Activated CD8-positive, alpha-beta memory T cell treated with anti-CD3 and anti-CD28 coated beads for 1 hour (primary cell): ENCODE data around the gene MPND.
"Not testable (repeated sequence)": the region's sequence is repeated elsewhere in the genome, so short reads cannot be mapped to it uniquely, and the experiment has no call there.

Source experiments
- DNase-seq, 2 donors: peaks; one replicate each; pipeline ENCODE4 v3.0.0-alpha.2; 2020; ENCODE audit warnings: low read depth in 1 of 2; ENCODE audit errors: extremely low read depth in 1 of 2

The MPND gene

DNA sequence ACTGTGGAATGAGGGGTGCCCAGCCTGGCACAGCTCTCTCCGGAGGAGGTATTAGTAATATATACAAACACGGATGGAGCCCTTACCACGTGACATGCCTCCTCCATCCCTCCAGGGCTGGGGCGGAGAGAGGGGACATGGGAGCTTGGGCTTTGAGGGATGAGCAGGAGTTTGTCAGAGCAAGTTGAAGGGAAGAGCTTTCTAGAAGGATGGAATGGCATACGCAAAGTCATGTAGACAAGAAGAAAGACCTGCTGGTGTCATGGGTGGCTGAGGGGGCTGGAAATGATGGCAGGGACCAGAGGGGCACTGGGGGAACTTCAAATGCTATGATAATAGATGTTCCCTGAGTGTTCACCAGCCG is 2.6 kb downstream of the MPND start:
- no peak for DNase-seq

DNA sequence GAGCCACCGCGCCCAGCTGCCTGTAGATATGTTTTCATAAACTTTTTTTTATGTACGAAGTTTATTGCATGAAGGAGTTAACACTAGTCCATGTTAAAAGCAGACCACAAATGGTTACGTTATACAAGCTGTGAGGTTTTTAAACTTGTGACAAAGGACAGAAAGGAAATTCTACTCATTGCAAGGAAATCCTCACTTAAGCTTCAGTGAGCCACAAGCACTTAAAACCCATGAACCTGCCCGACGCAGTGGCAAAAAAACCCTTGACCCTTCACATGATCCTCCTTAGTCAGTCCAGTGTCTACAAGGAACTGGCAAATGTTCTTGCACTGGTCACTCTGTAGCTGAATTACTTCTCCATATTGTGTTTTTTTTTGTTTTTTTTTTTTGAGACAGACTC is 4.2 kb downstream of the MPND start:
- DNase-seq = no peak

DNA sequence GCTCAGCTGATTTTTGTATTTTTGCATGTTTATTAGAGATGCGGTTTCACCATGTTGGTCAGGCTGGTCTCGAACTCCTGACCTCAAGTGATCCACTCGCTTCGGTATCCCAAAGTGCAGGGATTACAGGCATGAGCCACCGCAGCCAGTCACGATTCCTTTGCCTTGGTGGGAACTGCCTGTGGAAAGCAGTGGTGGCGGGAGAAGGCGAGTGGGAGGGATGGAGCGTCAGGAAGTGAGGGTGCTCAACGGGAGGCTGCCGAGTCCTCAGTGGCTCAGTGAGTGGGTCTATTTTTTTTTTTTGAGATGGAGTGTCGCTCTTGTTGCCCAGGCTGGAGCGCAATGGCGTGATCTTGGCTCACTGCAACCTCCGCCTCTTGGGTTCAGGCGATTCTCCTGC is 5.9 kb downstream of the MPND start:
- DNase-seq = not testable (repeated sequence)

DNA sequence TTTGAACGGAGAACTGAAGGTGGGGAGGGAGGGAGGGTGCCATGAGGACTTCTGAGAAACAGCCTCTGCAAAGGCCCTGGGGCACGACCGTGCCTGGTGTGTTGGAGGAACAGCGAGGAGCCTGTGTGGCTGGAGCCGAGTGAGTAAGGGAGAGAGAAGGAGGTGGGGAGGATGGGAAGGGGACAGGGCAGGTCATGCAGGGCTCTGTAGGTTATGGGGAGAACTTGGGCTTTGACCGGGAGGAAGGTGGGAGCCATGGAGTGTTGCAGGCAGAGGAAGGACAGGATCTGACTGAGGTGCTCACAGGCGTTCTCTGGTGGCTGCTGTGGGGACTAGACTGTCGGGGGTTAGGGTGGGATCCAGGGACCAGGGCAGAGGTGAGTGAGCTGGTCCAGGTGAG is 6.7 kb downstream of the MPND start:
- no peak for DNase-seq

DNA sequence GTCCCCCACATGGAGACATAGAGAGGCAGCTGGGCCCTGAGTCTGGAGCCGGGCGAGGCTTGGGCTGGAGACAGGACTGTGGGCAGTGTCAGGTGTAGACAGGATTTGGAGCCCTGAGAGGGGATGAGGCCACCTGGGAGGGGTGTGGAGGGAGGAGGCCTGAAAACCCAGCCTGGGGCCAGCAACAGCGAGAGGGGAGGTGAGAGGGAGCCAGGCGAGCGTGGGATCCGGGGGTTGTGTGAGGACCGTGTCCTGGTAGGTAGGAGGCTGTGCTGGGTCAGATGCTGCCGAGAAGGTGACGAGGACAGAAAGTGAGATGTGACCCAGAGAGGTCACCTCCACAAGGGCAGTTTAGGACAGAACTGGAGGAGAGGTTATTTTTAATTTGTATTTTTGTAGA is 7.4 kb downstream of the MPND start:
- DNase-seq = no peak

DNA sequence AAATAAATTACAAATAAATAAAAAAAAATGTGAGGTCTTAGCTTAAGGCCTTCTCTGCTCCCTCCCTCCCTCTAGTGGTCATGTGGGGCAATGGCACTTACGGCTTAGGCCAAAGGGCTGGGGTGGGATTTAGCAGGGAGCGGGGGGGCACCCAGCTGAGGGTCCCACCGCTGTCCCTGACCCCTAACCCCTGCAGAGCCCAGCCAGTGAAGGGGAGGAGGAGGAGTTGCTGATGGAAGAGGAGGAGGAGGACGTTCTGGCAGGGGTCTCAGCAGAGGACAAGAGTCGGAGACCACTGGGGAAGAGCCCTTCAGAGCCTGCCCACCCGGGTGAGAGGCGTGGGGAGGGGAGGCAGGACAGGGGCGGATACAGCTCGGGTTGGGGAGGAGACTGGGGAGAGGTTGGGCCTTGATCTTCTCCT is 9.3 kb downstream of the MPND start:
- DNase-seq = peak in 1 of 2 donors; percentile 43

DNA sequence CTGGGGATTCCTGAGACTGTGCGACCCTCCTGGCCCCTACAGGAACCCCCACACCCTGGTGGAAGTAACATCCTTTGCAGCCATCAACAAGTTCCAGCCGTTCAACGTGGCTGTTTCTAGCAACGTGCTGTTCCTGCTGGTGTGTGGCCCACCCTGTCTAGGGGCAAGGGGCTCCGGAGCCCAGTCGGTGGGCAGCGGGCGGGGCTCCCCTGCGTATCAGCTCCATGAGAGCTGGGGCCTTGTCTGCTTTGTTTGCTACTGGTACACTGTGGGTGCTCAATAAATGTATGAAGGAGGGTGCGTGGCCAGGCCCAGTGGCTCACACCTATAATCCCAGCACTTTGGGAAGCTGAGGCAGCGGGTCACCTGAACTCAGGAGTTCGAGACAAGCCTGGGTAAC is 10.9 kb downstream of the MPND start:
- no peak for DNase-seq

DNA sequence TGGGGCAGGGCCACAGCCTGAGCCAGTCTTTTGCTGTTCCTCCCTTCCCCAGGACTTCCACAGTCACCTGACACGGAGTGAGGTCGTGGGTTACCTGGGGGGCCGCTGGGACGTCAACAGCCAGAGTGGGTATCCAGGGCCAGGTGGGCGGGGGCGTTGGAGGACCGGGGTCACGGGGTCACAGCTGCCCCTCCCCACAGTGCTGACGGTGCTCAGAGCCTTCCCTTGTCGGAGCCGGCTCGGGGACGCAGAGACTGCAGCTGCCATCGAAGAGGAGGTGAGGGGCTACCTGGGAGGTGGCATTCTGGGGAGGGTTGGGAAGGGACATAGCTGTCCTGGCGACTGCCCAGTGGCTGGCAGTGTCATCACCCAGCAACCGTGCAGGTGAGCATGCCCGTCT is 11.5 kb downstream of the MPND start:
- no peak for DNase-seq

DNA sequence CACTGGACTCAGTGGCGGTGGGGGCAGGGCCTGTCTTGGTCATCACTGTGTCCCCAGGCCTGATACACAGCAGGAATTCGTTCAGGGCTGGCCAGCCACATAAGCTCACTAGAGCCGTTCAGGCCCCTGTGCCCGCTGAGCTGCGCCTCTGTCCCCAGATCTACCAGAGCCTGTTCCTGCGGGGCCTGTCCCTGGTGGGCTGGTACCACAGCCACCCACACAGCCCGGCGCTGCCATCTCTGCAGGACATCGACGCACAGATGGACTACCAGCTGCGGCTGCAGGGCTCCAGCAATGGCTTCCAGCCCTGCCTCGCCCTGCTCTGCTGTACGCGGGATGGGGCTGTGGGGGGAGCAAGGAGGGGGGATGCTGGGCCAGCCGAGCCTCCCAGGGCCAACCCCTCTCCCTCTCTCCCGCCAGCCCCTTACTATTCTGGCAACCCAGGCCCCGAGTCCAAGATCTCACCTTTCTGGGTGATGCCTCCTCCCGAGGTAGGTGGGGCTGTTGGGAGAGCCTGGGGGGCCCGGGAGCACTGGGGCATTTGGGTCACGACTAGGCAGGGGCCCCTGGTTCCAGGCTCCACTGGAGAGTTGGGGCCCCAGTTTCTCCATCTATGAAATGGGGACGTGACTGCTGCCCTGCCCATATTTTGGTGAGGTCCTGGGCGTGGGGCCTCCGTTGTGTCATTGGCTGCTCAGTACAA is 13.9 kb downstream of the MPND start:
- DNase-seq = no peak

DNA sequence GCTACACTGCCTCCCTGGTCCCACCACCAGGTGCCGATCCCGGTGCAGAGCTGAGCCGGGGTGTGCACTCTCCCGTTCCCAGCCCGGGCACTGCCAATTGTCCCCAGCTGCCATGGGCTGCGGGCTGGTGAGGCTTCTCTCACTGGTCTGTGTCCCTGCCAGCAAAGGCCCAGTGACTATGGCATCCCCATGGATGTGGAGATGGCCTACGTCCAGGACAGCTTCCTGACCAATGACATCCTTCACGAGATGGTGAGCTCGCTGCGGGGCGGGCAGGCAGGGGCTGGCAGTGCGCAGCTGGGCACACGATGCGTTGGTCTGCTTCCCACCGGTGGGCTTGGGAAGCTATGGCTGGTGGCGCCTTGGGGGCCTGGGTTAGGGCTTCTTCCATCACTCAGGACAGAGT is 14.6 kb downstream of the MPND start:
- DNase-seq = no peak

DNA sequence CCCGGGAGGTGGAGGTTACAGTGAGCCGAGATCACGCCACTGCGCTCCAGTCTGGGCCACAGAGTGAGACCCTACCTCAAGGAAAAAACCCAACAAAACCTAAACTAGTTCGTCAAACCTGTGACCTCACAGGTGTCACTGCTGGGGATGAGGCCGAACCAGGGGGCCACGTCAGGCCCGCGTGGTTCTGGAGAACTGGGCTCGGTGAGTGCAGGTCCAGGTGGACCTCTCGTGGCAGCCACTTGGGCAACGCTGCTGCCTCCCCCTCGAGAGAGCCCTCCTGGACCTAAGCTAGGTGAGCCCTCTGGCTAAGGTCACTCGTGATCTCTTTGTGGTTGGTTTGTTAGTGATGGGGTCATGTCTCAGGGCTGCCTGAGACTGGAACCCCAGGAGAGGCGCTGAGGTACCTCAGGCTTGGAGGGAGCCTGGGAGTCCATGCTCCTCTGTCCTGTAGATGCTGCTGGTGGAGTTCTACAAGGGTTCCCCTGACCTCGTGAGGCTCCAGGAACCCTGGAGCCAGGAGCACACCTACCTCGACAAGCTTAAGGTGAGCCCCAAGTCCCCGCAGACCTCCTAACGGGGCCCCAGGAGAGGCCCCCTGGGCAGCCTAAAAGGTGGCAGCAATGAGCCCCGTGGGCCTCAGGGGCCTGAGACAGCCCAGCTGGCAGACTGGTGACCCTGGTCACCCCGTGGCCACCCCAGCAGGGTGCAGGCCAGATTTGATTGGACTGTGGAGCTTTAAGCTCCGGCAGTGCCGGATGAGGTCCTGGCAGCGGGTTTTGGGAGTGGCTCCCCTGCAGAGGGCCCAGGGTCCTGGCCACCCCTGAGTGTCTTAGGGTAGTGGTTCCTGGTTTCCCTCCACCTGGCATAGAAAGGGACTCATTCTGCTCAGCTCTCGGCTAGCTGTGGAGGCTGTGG is 15.6 kb downstream of the MPND start:
- no peak for DNase-seq

DNA sequence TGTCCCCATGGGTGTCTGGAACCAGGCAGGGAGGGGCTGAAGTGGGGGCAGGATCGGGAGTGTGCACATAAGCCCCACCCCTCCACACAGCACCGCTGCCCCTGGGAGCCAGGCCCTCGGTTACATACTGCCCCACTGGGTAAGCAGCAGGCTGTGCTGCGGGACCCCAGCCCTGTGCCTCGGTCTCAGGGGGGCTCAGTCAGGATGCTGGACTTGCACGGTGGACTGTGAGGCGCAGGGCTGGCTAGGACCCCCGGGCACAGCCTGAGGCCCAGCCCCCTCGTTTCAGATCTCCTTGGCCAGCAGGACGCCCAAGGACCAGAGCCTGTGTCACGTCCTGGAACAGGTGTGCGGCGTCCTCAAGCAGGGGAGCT is 16.3 kb downstream of the MPND start:
- DNase-seq = no peak

DNA sequence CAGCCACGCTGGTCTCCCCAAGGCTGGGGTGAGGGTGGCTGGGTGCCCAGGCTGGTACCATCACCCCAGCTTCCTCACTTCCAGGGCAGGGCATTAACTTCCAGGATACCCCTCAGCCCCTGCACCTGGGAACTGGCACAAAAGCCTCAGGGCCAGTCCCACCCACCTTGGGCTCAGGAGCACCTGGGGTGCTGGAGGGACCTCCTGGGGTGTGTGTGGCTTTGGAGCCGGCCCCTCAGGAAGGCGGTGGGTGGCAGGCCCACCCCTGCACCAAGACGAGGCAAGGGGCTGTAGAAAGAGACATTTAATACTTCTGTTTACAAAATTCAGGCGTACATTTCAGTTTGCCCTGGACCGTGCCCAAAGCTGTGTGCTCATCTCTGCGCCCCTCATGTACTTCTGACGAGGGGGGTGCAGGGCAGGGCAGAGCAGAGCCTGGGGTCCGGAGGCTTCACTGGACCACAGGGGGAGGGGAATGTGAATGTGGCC is 16.8 kb downstream of the MPND start:
- DNase-seq = no peak

DNA sequence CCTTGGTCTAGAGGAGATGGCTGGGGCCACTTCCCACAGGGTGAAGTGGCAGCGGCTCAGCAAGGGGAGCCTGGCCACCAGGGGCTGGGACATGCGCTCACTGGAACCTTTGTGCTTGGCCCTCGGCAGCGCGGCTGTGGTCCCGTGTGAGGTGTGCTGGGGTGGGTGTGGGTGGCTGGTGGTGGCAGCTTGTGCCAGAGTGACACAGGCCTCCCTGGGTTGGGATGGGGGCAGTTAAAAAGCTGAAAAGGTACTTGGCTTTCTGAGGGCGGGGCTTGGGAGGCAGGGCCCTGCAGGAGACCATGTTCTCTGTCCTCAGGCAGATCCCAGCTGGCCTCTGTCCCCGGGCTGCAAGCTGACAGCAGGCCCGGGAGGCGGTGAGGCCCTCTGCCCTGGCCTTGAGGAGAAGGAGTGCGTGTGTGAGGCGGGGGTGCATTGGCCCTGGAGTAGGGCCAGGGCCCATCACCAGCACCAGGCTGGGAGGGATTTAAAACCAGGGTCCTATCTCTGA is 17.3 kb downstream of the MPND start:
- DNase-seq = no peak

DNA sequence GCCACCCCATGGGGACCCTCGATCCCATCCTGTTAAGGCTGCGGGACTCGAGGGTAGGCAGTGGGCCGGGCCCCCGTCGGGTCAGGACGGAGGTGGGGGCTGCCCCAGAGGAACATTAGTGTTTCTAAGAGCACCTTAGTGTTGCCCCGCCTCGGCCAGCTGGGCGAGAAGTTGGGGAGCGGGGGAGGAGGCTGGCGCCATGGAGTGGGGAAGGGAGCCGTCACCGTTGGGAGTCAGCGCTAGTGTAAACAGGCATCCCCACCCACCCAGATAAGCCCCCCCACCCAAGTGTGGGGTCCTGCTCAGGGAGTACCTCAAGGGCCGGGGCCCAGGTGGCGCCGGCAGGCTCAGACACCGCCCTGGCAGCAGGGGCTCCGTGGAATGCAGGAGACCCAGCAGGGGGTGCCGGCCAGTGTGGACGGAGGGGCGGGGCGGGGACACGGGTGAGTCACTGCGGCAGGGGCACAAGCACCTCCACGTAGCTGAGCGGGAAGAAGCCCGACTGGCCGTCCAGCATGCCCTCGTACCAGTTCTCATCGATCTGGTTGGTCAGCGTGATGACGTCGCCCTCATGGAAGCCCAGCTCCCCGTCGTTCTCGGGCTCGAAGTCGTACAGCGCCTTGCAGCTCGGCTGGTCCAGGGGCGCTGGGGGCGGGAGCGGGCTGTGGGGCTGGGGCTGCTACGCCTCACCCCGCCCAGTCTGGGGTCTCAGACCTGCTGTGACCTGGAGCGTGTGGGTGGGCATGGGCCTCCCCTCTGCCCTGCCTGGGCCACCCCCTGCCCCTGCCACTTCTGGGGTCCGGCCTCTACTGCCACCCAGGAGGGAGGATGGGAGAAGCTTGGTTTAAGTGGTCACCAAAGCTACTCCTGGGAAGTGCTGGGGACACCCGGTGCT is 18.0 kb downstream of the MPND start:
- DNase-seq = no peak

DNA sequence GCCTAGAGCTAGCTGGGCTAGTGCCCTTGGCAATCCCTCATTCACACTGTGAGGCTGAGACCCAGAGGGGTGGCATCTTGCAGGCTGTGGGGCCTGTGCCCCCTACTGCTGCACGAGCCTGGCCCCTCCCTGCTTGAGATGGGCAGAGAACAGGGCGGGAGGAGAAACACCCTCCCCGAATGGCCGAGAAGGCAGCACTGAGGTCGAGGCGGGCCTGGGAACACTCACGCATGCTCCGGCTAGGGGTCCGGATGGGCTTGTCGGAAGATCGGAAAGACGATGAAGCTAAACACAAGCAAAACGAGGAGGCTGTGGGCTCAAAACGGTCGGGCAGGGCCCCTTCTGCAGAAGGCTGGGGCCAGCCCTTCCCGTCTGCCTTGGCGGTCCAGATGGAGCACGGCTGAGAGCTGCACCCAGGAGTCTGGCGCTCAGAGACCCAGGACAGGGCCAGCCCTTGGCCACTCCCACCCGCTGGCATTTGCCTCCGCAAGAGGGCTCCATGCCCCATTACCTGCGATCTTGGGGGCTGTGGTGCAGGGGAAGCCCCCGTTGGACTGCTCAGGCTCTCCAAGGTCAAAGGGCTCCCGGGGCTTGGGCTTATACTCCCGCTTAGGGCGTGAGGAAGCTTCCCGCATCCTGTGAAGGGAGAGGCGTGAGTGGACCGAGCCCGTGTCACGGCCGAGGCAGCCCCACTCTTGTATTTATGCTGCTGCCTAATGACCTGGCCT is 18.9 kb downstream of the MPND start:
- no peak for DNase-seq

DNA sequence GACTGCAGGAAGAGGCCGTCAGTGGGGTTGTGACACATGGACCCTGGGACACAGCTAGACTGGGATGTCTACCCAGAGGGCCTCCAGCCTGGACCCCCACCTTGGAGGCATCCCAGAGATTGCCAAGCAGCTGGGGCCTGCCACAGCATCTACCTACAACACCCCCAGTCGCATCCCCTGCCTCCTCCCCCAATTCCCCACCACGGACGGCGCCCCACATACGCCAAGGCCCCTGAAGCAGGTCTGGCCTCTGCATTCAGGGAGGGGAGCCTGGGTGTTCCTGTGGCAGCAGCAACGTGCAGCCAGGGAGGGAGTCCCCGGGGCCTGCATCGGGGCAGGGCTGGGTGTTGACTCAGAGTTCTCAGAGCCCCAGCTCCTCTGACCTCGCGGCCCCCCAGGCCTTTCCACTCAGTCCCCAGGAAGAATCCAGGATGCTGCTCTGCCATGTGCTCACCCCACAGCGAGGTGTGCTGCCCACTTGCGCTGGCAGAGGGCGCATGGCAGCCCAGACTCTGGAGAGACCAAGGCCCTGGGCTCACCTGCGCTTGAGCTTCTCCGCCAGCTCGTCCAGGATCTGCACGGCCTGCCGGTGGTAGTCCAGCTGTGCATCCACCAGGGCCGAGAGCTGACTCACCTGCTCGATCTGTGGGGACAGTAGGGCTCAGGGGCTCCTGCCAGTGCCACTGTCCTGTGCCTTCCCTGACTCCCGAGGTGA is 19.6 kb downstream of the MPND start:
- DNase-seq = no peak

DNA sequence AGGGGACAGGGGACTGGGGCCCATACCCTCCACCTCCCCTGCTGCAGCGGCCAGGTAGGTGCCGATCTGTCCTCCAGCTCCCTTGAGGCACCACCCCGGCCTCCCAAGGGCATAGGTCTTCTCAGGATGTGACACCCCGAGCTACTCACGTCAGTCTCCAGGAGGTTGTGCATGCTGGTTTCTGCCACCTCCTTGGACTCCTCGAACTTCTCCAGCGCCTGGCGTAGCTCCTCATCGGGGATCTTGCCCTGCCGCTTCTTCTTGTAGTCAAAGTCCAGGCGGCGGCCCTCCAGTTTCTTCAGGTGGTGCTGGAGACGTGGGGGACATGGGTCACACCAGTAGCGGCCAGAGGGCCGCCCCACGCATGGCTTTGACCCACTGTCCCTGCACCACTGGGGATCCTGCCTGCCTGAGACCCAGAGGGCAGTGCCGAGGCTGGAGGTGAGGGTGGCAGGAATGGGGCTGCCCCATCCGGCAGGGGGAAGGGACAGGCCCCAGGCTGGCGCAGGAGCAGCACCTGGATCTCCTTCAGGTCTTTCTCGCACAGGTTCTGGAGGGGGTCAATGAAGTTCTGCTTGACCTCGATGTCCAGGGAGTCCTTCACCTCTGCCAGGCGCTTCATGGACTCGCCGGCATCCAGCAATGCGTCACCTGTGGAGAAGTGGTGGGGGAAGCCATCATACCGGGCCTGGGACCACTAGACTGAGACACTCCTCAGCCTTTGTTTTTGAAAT is 20.4 kb downstream of the MPND start:
- DNase-seq = no peak

DNA sequence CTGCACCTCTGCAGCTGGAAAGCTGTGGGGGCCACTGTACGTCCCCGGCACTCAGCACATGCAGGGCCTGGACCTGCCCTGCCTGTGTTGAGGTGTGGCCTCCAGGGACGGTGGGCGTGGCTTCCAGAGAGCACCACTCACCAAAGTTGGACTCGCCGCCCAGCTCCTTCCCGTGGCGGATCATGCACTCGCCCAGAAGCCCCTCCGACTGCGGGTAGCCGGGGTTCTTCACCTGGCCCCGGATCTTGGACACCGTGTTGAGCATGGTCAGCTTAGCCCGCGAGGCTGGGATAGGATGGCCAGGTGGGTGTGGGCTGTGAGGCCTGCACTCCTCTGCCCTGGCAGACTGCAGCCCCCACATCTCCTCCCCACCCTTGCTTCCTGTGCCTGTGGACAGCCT is 22.0 kb downstream of the MPND start:
- no peak for DNase-seq
